ENCODE results near the gene CES1. TPM values are rescaled to one million over a fixed set of nuclear protein-coding genes. Genes with fewer than 3 reads are reported as not detected.
"Not testable (repeated sequence)": the region's sequence is repeated elsewhere in the genome, so short reads cannot be mapped to it uniquely, and the experiment has no call there.

CES1 gene
- total RNA-seq, 1 experiment from 2014 or later: 625 TPM

GRCh38 chr16:55809386-55809785 lies 23.5 kb downstream of the CES1 start:
- H3K36me3 ChIP-seq (ENCODE audit: insufficient read depth, low read length, poor library complexity, severe bottlenecking): peaks cover 25% of the 10 kb centered on the region
- no peak overlapping the region for H3K27ac ChIP-seq (ENCODE audit: low read depth, low read length, poor library complexity, severe bottlenecking)
- H3K4me1 ChIP-seq (ENCODE audit: insufficient read depth, low read length, poor library complexity, severe bottlenecking): no peaks in the 10 kb centered on the region
- no peak overlapping the region for H3K4me3 ChIP-seq (ENCODE audit: low read depth, low read length, poor library complexity, severe bottlenecking)
- ChIA-PET CTCF (no interaction called here), POLR2A (ENCODE audit: low non-redundant PET) (no interaction called here)
- intact Hi-C loops (cut with micrococcal nuclease; ENCODE audit: unreplicated experiment): no loop called here
- no peaks in the 10 kb centered on the region for H3K9me3 ChIP-seq (ENCODE audit: low read depth, low read length, poor library complexity, severe bottlenecking)
- TF ChIP-seq CTCF (conservative IDR thresholded peaks at IDR 0.05; ENCODE audit: low read depth, low read length): no peak
- TF ChIP-seq EZH2 (IDR thresholded peaks at IDR 0.05; ENCODE audit: borderline replicate concordance, low read depth, low read length, poor library complexity, severe bottlenecking): no peak
- BruUV-seq (replicated peaks): no TSS peak
- no peak for DNase-seq (ENCODE audit: low spot score)
- H3K27me3 ChIP-seq (replicated peaks; ENCODE audit: insufficient read depth, low read depth, low read length, poor library complexity): no peaks in the 10 kb centered on the region

- CTCF ChIA-PET; H3K4me1 ChIP-seq (ENCODE audit: insufficient read depth, low read length, poor library complexity, severe bottlenecking); H3K4me3 ChIP-seq (ENCODE audit: low read depth, low read length, poor library complexity, severe bottlenecking); H3K9me3 ChIP-seq (ENCODE audit: low read depth, low read length, poor library complexity, severe bottlenecking); H3K27ac ChIP-seq (ENCODE audit: low read depth, low read length, poor library complexity, severe bottlenecking); POLR2A ChIA-PET (ENCODE audit: low non-redundant PET); DNase-seq (ENCODE audit: low spot score); H3K27me3 ChIP-seq (replicated peaks; ENCODE audit: insufficient read depth, low read depth, low read length, poor library complexity); BruUV-seq (replicated peaks); intact Hi-C loops (cut with micrococcal nuclease; ENCODE audit: unreplicated experiment): not testable (repeated sequence)
- H3K36me3 ChIP-seq (ENCODE audit: insufficient read depth, low read length, poor library complexity, severe bottlenecking): peaks cover 19% of the 10 kb centered on the region
These were observed 24.6 kb downstream of the CES1 start for GRCh38 chr16:55808286-55808685.

GRCh38 chr16:55805104-55805503 lies 27.8 kb downstream of the CES1 start:
- BruUV-seq (replicated peaks); H3K27ac ChIP-seq (ENCODE audit: low read depth, low read length, poor library complexity, severe bottlenecking); H3K36me3 ChIP-seq (ENCODE audit: insufficient read depth, low read length, poor library complexity, severe bottlenecking); H3K4me3 ChIP-seq (ENCODE audit: low read depth, low read length, poor library complexity, severe bottlenecking); DNase-seq (ENCODE audit: low spot score); H3K27me3 ChIP-seq (replicated peaks; ENCODE audit: insufficient read depth, low read depth, low read length, poor library complexity); POLR2A ChIA-PET (ENCODE audit: low non-redundant PET); CTCF ChIA-PET; intact Hi-C loops (cut with micrococcal nuclease; ENCODE audit: unreplicated experiment); H3K9me3 ChIP-seq (ENCODE audit: low read depth, low read length, poor library complexity, severe bottlenecking); H3K4me1 ChIP-seq (ENCODE audit: insufficient read depth, low read length, poor library complexity, severe bottlenecking): not testable (repeated sequence)

GRCh38 chr16:55803681-55804080 lies 29.2 kb downstream of the CES1 start:
- POLR2A ChIA-PET (ENCODE audit: low non-redundant PET); intact Hi-C loops (cut with micrococcal nuclease; ENCODE audit: unreplicated experiment); BruUV-seq (replicated peaks): not testable (repeated sequence)

GRCh38 chr16:55792934-55793374 lies 39.9 kb downstream of the CES1 start:
- H3K9me3 ChIP-seq (ENCODE audit: low read depth, low read length, poor library complexity, severe bottlenecking); H3K36me3 ChIP-seq (ENCODE audit: insufficient read depth, low read length, poor library complexity, severe bottlenecking); BruUV-seq (replicated peaks); H3K4me3 ChIP-seq (ENCODE audit: low read depth, low read length, poor library complexity, severe bottlenecking); DNase-seq (ENCODE audit: low spot score); CTCF ChIA-PET; POLR2A ChIA-PET (ENCODE audit: low non-redundant PET); H3K4me1 ChIP-seq (ENCODE audit: insufficient read depth, low read length, poor library complexity, severe bottlenecking); H3K27me3 ChIP-seq (replicated peaks; ENCODE audit: insufficient read depth, low read depth, low read length, poor library complexity); intact Hi-C loops (cut with micrococcal nuclease; ENCODE audit: unreplicated experiment); H3K27ac ChIP-seq (ENCODE audit: low read depth, low read length, poor library complexity, severe bottlenecking): not testable (repeated sequence)

More at GRCh38 chr16:55803681-55804080, 29.2 kb downstream of the CES1 start:
- H3K4me1 ChIP-seq (ENCODE audit: insufficient read depth, low read length, poor library complexity, severe bottlenecking); CTCF ChIA-PET; H3K36me3 ChIP-seq (ENCODE audit: insufficient read depth, low read length, poor library complexity, severe bottlenecking); H3K27ac ChIP-seq (ENCODE audit: low read depth, low read length, poor library complexity, severe bottlenecking); H3K4me3 ChIP-seq (ENCODE audit: low read depth, low read length, poor library complexity, severe bottlenecking); H3K9me3 ChIP-seq (ENCODE audit: low read depth, low read length, poor library complexity, severe bottlenecking); DNase-seq (ENCODE audit: low spot score); H3K27me3 ChIP-seq (replicated peaks; ENCODE audit: insufficient read depth, low read depth, low read length, poor library complexity): not testable (repeated sequence)

GRCh38 chr16:55791512-55791911 lies 41.4 kb downstream of the CES1 start:
- H3K4me1 ChIP-seq (ENCODE audit: insufficient read depth, low read length, poor library complexity, severe bottlenecking); H3K27ac ChIP-seq (ENCODE audit: low read depth, low read length, poor library complexity, severe bottlenecking); H3K36me3 ChIP-seq (ENCODE audit: insufficient read depth, low read length, poor library complexity, severe bottlenecking); H3K27me3 ChIP-seq (replicated peaks; ENCODE audit: insufficient read depth, low read depth, low read length, poor library complexity); intact Hi-C loops (cut with micrococcal nuclease; ENCODE audit: unreplicated experiment); H3K4me3 ChIP-seq (ENCODE audit: low read depth, low read length, poor library complexity, severe bottlenecking); H3K9me3 ChIP-seq (ENCODE audit: low read depth, low read length, poor library complexity, severe bottlenecking); POLR2A ChIA-PET (ENCODE audit: low non-redundant PET); BruUV-seq (replicated peaks); CTCF ChIA-PET; DNase-seq (ENCODE audit: low spot score): not testable (repeated sequence)

GRCh38 chr16:55790240-55790639 lies 42.7 kb downstream of the CES1 start:
- intact Hi-C loops (cut with micrococcal nuclease; ENCODE audit: unreplicated experiment); CTCF ChIA-PET; BruUV-seq (replicated peaks); H3K4me3 ChIP-seq (ENCODE audit: low read depth, low read length, poor library complexity, severe bottlenecking); POLR2A ChIA-PET (ENCODE audit: low non-redundant PET); DNase-seq (ENCODE audit: low spot score); H3K27ac ChIP-seq (ENCODE audit: low read depth, low read length, poor library complexity, severe bottlenecking); H3K36me3 ChIP-seq (ENCODE audit: insufficient read depth, low read length, poor library complexity, severe bottlenecking); H3K4me1 ChIP-seq (ENCODE audit: insufficient read depth, low read length, poor library complexity, severe bottlenecking); H3K27me3 ChIP-seq (replicated peaks; ENCODE audit: insufficient read depth, low read depth, low read length, poor library complexity); H3K9me3 ChIP-seq (ENCODE audit: low read depth, low read length, poor library complexity, severe bottlenecking): not testable (repeated sequence)
